Ovary (tissue), 9 donors: ENCODE data around the gene LDLRAD4. TPM values are rescaled to one million over a fixed set of nuclear protein-coding genes. Genes with fewer than 3 reads are reported as not detected.
A peak's percentile ranks its signal among the peaks of the same experiment; 100 is the strongest.
"Not testable (repeated sequence)": the region's sequence is repeated elsewhere in the genome, so short reads cannot be mapped to it uniquely, and the experiment has no call there.

ENCODE experiments used
- DNase-seq, 5 donors: peaks; one replicate each; pipeline ENCODE4 v3.0.0-alpha.2; 2019 to 2020
- H3K27ac ChIP-seq, 2 donors: fragments of 200-600 bp; one replicate each; pipeline versions ENCODE4 v1.5.1 to v1.8.0; 2019 to 2022
- H3K27me3 ChIP-seq: fragments of 200-600 bp; one replicate; pipeline ENCODE4 v1.8.0; 2022
- H3K36me3 ChIP-seq: fragments of 200-600 bp; sonication (generic); one replicate; pipeline ENCODE4 v1.5.1; 2019
- H3K4me1 ChIP-seq: one replicate; pipeline ENCODE4 v1.8.1; 2013; ENCODE audit warnings: mild to moderate bottlenecking, moderate library complexity; ENCODE audit not compliant: insufficient read depth
- H3K4me3 ChIP-seq: fragments of 200-600 bp; sonication (generic); one replicate; pipeline ENCODE4 v1.5.1; 2017
- H3K9me3 ChIP-seq, 2 donors: fragments of 200-600 bp in 1 of 2; sonication (generic) in 1 of 2; one replicate each; pipeline versions ENCODE4 v1.5.1 to v1.8.1; 2013 to 2019; ENCODE audit warnings: mild to moderate bottlenecking in 1 of 2, moderate library complexity in 1 of 2
- EP300 ChIP-seq: sonication (generic); formaldehyde crosslinking; IDR thresholded peaks from one replicate; pipeline ENCODE4 v1.6.1; 2017; ENCODE audit warnings: antibody characterized with exemption
- POLR2A ChIP-seq: fragments of 450-650 bp; IDR thresholded peaks from one replicate; pipeline ENCODE4 v1.6.1; 2017; ENCODE audit warnings: antibody characterized with exemption, mild to moderate bottlenecking, moderate library complexity
- WGBS, 3 donors: extraction: QIAGEN DNeasy Blood & Tissue Kit in 1 of 3; methylation state at CpG; one replicate each; pipeline versions ENCODE4 v1.1.5 to v1.1.7; 2013 to 2017; 5-methylcytosine and 5-hydroxymethylcytosine counted together
- intact Hi-C, 4 donors: fragments of 100-400 bp; cut with DNase I; formaldehyde crosslinking; loops; one replicate each; pipeline versions ENCODE4 v1.11.0 to v1.15.1; 2022 to 2023
- polyA plus RNA-seq, 2 donors: library from polyadenylated mRNA; stranded (reverse); fragments of 200-250 nt in 1 of 2; fragments of 350-450 nt in 1 of 2; fragmentation: Illumina TruSeq in 1 of 2; extraction: RNeasy Lipid Tissue Mini Kit (QIAGEN cat#74804) in 1 of 2; gene quantifications; one replicate each; pipeline ENCODE4 v1.2.3, GENCODE V29; 2013 to 2014
- total RNA-seq, 7 donors: library from RNA; depleted of rRNA in 2 of 7; stranded (reverse); fragments of >200 nt in 2 of 7; fragmentation: NEBNext Ultra II Directional in 3 of 7; extraction: Animal tissue kit (Norgen Biotek cat#: 25700) in 3 of 7; gene quantifications; one replicate each; pipeline versions ENCODE4 v1.1.0 to v1.2.4, GENCODE V29; 2016 to 2023
- TF ChIP-seq, protein P1 (sequence below), 3 donors: fragments of 450-650 bp in 2 of 3; fragments of 200-600 bp in 1 of 3; IDR thresholded peaks; one replicate each; pipeline versions ENCODE4 v1.5.1 to v1.8.0; 2016 to 2022; ENCODE audit warnings: antibody characterized with exemption in 3 of 3, mild to moderate bottlenecking in 1 of 3
- donor health status: DM: no; HTN: no; CAD: no; lungs with moderate emphysema.
- donor health status: DM: no; HTN: no; CAD: no.
- donor health status: Bipolar disorder and iron deficiency.
- donor health status: DM: yes; HTN: yes; CAD: no.
- donor health status: DM: no; HTN: no; CAD: no.
- donor health status: DM: yes; HTN: yes; CAD: no.

The LDLRAD4 gene
- total and polyA plus RNA-seq, 9 donors: 2.3 to 31.6 (median 8.3) TPM

DNA sequence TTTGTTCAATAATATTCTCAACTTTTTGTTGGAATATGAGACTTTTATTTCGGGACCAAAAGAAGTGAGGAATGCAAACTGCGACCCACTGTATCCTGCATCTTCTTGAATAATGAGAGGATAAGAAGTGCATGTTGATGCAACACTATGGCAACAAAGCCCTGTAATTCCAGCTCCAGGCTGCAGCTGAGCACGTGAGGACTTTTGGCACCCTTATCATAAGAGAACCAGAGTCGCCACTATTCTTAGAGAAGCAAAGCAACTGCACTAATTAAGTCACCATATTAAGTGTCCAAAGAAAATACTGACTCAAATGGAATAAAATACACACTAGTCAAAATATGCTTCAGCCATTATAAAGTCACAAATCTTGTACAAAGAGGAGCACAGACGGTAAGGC lies 441.9 kb downstream of the LDLRAD4 start:
- Histone ChIP-seq H3K36me3 (no peaks in the 10 kb centered on the region), H3K27me3 (no peaks in the 10 kb centered on the region), H3K4me3 (no peak overlapping the region), H3K4me1 (peaks cover 1% of the 10 kb centered on the region), H3K9me3 (no peaks in the 10 kb centered on the region), H3K27ac (no peak overlapping the region)
- intact Hi-C loops: no loop called here
- whole genome bisulfite sequencing, 3 donors: 13 to 20% (median 18%) methylated on average over 5 of the region's 5 CpGs
- DNase-seq: no peak
- TF ChIP-seq EP300 (no peak), POLR2A (no peak)
- TF ChIP-seq, protein P1, sequence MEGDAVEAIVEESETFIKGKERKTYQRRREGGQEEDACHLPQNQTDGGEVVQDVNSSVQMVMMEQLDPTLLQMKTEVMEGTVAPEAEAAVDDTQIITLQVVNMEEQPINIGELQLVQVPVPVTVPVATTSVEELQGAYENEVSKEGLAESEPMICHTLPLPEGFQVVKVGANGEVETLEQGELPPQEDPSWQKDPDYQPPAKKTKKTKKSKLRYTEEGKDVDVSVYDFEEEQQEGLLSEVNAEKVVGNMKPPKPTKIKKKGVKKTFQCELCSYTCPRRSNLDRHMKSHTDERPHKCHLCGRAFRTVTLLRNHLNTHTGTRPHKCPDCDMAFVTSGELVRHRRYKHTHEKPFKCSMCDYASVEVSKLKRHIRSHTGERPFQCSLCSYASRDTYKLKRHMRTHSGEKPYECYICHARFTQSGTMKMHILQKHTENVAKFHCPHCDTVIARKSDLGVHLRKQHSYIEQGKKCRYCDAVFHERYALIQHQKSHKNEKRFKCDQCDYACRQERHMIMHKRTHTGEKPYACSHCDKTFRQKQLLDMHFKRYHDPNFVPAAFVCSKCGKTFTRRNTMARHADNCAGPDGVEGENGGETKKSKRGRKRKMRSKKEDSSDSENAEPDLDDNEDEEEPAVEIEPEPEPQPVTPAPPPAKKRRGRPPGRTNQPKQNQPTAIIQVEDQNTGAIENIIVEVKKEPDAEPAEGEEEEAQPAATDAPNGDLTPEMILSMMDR (IDR thresholded peaks at IDR 0.05): no peak

DNA sequence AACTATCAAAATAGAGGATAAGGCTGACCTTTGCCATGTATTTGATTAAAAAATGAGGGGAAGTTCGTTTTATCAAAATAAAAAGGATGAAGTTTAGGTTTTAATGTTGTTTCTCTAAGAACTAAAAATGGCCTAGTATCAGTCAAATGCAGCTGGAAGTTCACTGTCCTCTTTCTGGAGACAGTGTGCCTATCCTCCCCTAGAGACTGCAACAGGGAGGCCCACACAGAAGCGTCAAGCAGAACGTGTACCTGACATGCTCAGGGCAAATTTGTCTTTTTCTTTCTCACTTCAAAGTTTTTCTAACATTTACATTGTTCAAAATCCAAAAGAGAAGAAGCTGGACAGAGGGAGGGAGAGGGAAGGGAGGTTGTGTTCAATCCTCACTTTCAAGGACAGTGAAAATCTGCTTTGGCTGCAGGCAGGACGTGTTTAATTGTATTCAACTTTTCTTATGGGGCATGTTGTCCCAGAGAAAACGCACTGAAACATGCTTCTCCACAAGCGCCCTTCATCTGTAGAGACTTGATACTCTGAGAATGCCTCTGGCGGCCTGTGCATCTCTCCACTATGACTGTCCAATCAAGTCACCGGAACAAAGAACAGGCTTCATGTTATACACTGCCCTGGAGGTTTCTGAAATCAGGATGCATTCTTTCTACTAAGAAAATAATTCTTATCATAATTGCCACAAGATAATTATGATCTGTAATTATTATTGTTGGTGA lies 442.7 kb downstream of the LDLRAD4 start:
- no peak overlapping the region for H3K4me3 ChIP-seq
- TF ChIP-seq POLR2A: no peak
- no peak for TF ChIP-seq EP300
- TF ChIP-seq, protein P1 (IDR thresholded peaks at IDR 0.05): no peak
- 9 to 28% (median 15%) methylated on average over 8 of the region's 8 CpGs for WGBS, 3 donors
- H3K4me1 ChIP-seq: peaks cover 1% of the 10 kb centered on the region
- H3K9me3 ChIP-seq: no peaks in the 10 kb centered on the region
- no peaks in the 10 kb centered on the region for H3K27me3 ChIP-seq
- H3K27ac ChIP-seq: peak overlapping the region in 1 of 2 donors; percentile 22
- intact Hi-C loops: no loop called here
- DNase-seq: no peak
- H3K36me3 ChIP-seq: no peaks in the 10 kb centered on the region

DNA sequence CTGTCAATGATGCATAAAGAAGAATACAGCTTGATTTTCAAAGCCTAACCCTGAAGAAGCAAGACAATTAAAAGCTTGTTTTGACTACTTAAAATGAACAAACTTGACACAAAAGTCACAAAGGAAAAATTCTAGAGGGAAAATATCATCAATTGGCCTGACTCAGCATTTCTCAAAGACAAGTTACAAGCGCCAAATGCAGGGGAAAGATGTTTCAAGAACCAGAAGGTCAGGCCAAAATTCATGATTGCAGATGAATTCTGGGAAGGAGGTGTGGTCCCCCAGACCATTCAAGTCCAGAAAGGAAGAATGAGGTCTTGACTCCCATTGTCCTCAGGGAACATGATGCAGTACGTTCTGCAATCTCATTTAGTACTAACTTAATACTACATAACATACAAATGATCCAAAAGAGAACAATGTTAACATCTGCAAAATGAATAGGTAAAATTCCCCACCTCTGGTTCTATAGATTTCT lies 443.3 kb downstream of the LDLRAD4 start:
- no peak for DNase-seq
- Histone ChIP-seq H3K9me3 (no peaks in the 10 kb centered on the region), H3K4me1 (peaks cover 1% of the 10 kb centered on the region), H3K4me3 (no peak overlapping the region), H3K27ac (no peak overlapping the region), H3K27me3 (no peaks in the 10 kb centered on the region), H3K36me3 (no peaks in the 10 kb centered on the region)
- intact Hi-C loops: no loop called here
- TF ChIP-seq POLR2A: no peak
- 18 to 34% (median 32%) methylated on average over 2 of the region's 2 CpGs for WGBS, 3 donors

DNA sequence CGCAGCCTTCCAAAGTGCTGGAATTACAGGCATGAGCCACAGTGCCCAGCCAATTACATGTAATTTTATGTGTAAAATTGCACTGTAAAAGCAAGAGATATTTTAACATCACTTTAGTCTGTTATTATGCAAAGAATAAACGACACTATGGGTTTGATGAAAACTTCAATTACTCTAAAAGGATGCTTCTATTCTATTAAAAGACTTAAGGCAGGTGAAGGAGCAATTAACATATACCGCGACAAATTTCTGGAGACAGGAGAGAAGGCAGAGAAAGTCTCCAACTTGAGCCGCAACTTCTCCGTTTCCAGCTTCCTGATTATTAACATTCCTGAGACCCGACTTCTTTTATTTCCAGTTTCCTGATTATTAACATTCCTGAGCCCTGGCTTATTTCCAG lies 454.1 kb downstream of the LDLRAD4 start:
- Histone ChIP-seq H3K27me3 (no peaks in the 10 kb centered on the region), H3K36me3 (no peaks in the 10 kb centered on the region), H3K4me3 (no peak overlapping the region), H3K4me1 (no peaks in the 10 kb centered on the region), H3K9me3 (no peaks in the 10 kb centered on the region), H3K27ac (no peak overlapping the region)
- no peak for DNase-seq
- TF ChIP-seq EP300: no peak
- intact Hi-C loops: no loop called here
- whole genome bisulfite sequencing, 3 donors: 44 to 55% (median 46%) methylated on average over 7 of the region's 7 CpGs

DNA sequence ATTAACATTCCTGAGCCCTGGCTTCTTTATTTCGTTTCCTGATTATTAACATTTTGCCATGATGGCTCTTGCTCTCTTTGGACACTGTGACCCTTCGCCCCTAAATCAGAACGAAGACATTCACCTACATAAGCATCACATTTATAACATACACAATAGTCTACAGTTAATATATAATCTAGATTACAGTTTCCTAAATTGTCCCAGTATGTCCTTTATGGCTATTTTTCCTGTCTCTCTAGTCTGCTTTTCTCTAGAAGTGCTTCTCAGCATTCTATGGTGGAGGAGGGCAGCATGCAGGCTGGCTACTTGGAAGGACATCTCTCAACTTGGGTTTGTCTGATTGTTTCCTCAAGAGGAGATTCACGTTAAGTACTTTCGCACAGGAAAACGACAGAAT lies 457.9 kb downstream of the LDLRAD4 start:
- Histone ChIP-seq H3K4me3 (no peak overlapping the region), H3K9me3 (no peaks in the 10 kb centered on the region), H3K27ac (no peak overlapping the region), H3K4me1 (no peaks in the 10 kb centered on the region), H3K27me3 (no peaks in the 10 kb centered on the region), H3K36me3 (no peaks in the 10 kb centered on the region)
- WGBS, 3 donors: 82 to 91% (median 86%) methylated on average over 6 of the region's 6 CpGs
- TF ChIP-seq EP300 (no peak), POLR2A (no peak)
- TF ChIP-seq, protein P1 (IDR thresholded peaks at IDR 0.05): no peak
- DNase-seq: no peak
- intact Hi-C loops: no loop called here

DNA sequence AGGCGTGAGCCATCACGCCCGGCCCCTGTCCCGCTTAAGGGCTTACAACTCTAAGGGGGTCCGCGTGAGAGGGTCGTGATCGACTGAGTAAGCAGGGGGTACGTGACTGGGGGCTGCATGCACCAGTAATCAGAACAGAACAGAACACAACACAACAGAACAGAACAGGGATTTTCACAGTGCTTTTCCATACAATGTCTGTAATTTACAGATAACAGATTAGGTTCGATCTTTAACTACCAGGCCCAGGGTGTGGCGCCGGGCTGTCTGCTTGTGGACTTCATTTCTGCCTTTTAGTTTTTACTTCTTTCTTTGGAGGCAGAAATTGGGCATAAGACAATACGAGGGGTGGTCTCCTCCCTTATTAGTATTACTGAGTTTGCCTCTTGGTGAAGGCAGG lies 458.8 kb downstream of the LDLRAD4 start:
- H3K36me3 ChIP-seq, H3K27me3 ChIP-seq, H3K4me3 ChIP-seq, H3K9me3 ChIP-seq, DNase-seq, H3K4me1 ChIP-seq, intact Hi-C loops, H3K27ac ChIP-seq: not testable (repeated sequence)
- WGBS, 3 donors: 97 to 98% (median 98%) methylated on average over 13 of the region's 13 CpGs
